CD14-positive monocyte (primary cell): ENCODE results near the gene TAAR2. TPM values are rescaled to one million over a fixed set of nuclear protein-coding genes. Genes with fewer than 3 reads are reported as not detected.

ENCODE experiments used
- DNase-seq, 3 donors: peaks; one replicate each; pipeline ENCODE4 v3.0.0-alpha.2; 2011 to 2022
- H2AFZ ChIP-seq: 2 replicates; pipeline ENCODE4 v1.6.0; 2012; ENCODE audit warnings: mild to moderate bottlenecking, low read depth, low read length, inconsistent platforms; ENCODE audit not compliant: insufficient read depth, poor library complexity, severe bottlenecking
- H3K27ac ChIP-seq, 2 donors: 1 replicate in 1 of 2; 2 replicates in 1 of 2; pipeline ENCODE4 v1.5.1; 2012 to 2013; ENCODE audit warnings: low read length in 2 of 2, control low read depth in 1 of 2, inconsistent platforms in 1 of 2, low read depth in 1 of 2, mild to moderate bottlenecking in 1 of 2
- H3K27me3 ChIP-seq, 2 donors: one replicate each; pipeline versions ENCODE4 v1.6.0 to v1.6.1; 2011 to 2013; ENCODE audit warnings: low read length in 2 of 2; ENCODE audit not compliant: control insufficient read depth in 2 of 2, insufficient read depth in 2 of 2
- H3K36me3 ChIP-seq, 2 donors: replicated peaks in 1 of 2; 1 replicate in 1 of 2; 2 replicates in 1 of 2; pipeline versions ENCODE4 v1.5.1 to v1.6.1; 2012 to 2013; ENCODE audit warnings: low read length in 2 of 2, control low read depth in 1 of 2, inconsistent platforms in 1 of 2, mild to moderate bottlenecking in 1 of 2; ENCODE audit not compliant: insufficient read depth in 2 of 2, control insufficient read depth in 1 of 2
- H3K4me1 ChIP-seq, 2 donors: 1 replicate in 1 of 2; 2 replicates in 1 of 2; pipeline versions ENCODE4 v1.5.1 to v1.6.1; 2012 to 2013; ENCODE audit warnings: low read length in 2 of 2, control low read depth in 1 of 2, inconsistent platforms in 1 of 2, mild to moderate bottlenecking in 1 of 2, moderate library complexity in 1 of 2; ENCODE audit not compliant: insufficient read depth in 2 of 2, control insufficient read depth in 1 of 2
- H3K4me2 ChIP-seq: replicated peaks from 2 replicates; pipeline ENCODE3; 2012; ENCODE audit warnings: low read length, moderate library complexity, mild to moderate bottlenecking; ENCODE audit not compliant: poor library complexity, severe bottlenecking; ENCODE audit errors: extremely low read depth
- H3K4me3 ChIP-seq, 3 experiments: fragments of 200-600 bp in 1 of 3; sonication (generic) in 1 of 3; replicated peaks in 1 of 3; 1 replicate in 2 of 3; 2 replicates in 1 of 3; pipeline ENCODE4 v1.5.1; 2011 to 2013; ENCODE audit warnings: low read length in 3 of 3, mild to moderate bottlenecking in 3 of 3, control low read depth in 2 of 3, low read depth in 2 of 3, inconsistent platforms in 1 of 3, moderate library complexity in 1 of 3
- H3K79me2 ChIP-seq: 2 replicates; pipeline ENCODE4 v1.6.0; 2012; ENCODE audit warnings: mild to moderate bottlenecking, control low read depth, inconsistent platforms, low read length, moderate library complexity; ENCODE audit not compliant: insufficient read depth
- H3K9ac ChIP-seq: 2 replicates; pipeline ENCODE4 v1.6.0; 2017; ENCODE audit warnings: low read length, mild to moderate bottlenecking; ENCODE audit not compliant: insufficient read depth, poor library complexity, severe bottlenecking
- H3K9me3 ChIP-seq, 2 donors: replicated peaks in 1 of 2; 1 replicate in 1 of 2; 2 replicates in 1 of 2; pipeline versions ENCODE4 v1.5.1 to v1.6.1; 2012 to 2013; ENCODE audit warnings: low read length in 2 of 2, control low read depth in 1 of 2; ENCODE audit not compliant: control insufficient read depth in 1 of 2, insufficient read depth in 1 of 2
- H4K20me1 ChIP-seq: 2 replicates; pipeline ENCODE4 v1.6.0; 2012; ENCODE audit warnings: mild to moderate bottlenecking, low read length, control low read depth, moderate library complexity; ENCODE audit not compliant: insufficient read depth
- H3K27ac Mint-ChIP-seq, 7 donors: one replicate each; pipeline ENCODE4 v1.8.0; 2020; ENCODE audit warnings: mild to moderate bottlenecking in 7 of 7, mixed read lengths in 7 of 7, moderate library complexity in 6 of 7, inconsistent platforms in 2 of 7
- H3K27me3 Mint-ChIP-seq, 3 donors: one replicate each; pipeline ENCODE4 v1.8.0; 2021 to 2022; ENCODE audit warnings: low read depth in 3 of 3, mild to moderate bottlenecking in 3 of 3, mixed read lengths in 3 of 3, moderate library complexity in 3 of 3, inconsistent platforms in 1 of 3
- H3K36me3 Mint-ChIP-seq, 2 donors: one replicate each; pipeline ENCODE4 v1.8.0; 2020; ENCODE audit warnings: mixed read lengths in 2 of 2, inconsistent platforms in 1 of 2, mild to moderate bottlenecking in 1 of 2
- H3K4me1 Mint-ChIP-seq: one replicate; pipeline ENCODE4 v1.8.0; 2020; ENCODE audit warnings: mild to moderate bottlenecking, mixed read lengths
- H3K4me3 Mint-ChIP-seq, 2 donors: one replicate each; pipeline ENCODE4 v1.8.0; 2020; ENCODE audit warnings: mild to moderate bottlenecking in 2 of 2, mixed read lengths in 2 of 2, moderate library complexity in 1 of 2
- H3K9me3 Mint-ChIP-seq, 7 donors: one replicate each; pipeline ENCODE4 v1.8.0; 2020 to 2022; ENCODE audit warnings: mixed read lengths in 7 of 7, mild to moderate bottlenecking in 6 of 7, moderate library complexity in 6 of 7, inconsistent platforms in 2 of 7
- WGBS: methylation state at CpG from one replicate; pipeline ENCODE4 v1.1.5; 2013; ENCODE audit warnings: missing lambda C conversion rate; ENCODE audit not compliant: insufficient coverage; 5-methylcytosine and 5-hydroxymethylcytosine counted together
- intact Hi-C, 2 donors: fragments of 100-400 bp; cut with micrococcal nuclease; formaldehyde crosslinking; loops; one replicate each; pipeline versions ENCODE4 v1.15.0 to v1.15.1; 2023
- polyA plus RNA-seq, 3 donors: library from polyadenylated mRNA; depleted of rRNA in 1 of 3; unstranded in 2 of 3; stranded (reverse) in 1 of 3; fragments of 300-500 nt in 2 of 3; fragments of >200 nt in 1 of 3; fragmentation: Illumina TruSeq in 2 of 3; gene quantifications; 1 replicate in 2 of 3; 2 replicates in 1 of 3; pipeline ENCODE4 v1.2.3, GENCODE V29; 2012 to 2021
- TF ChIP-seq, protein P1 (sequence below): fragments of 200-600 bp; IDR thresholded peaks from one replicate; pipeline ENCODE4 v1.8.0; 2022; ENCODE audit warnings: antibody characterized with exemption, mild to moderate bottlenecking

Gene TAAR2
- polyA plus RNA-seq, 3 donors = not detected

DNA sequence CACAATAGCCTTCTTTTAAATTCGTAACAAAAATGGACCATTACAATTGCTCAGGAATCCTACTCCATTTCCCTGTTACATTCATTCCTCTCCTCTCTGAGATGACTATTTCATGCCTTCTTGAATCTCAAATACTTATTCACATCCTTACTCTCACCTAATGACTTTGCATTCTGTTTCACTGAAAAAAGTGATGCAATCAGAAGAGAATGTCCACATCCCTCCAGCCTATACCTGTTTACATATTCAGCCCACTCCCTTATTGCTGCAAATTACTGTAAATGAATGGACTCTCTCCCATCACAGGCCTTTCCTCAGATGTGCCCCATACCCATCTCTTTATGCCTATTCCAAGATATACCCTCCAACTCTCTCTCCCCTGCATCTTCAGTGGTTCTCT is 26.4 kb upstream of the TAAR2 start:
- no peak overlapping the region for H3K27ac Mint-ChIP-seq

DNA sequence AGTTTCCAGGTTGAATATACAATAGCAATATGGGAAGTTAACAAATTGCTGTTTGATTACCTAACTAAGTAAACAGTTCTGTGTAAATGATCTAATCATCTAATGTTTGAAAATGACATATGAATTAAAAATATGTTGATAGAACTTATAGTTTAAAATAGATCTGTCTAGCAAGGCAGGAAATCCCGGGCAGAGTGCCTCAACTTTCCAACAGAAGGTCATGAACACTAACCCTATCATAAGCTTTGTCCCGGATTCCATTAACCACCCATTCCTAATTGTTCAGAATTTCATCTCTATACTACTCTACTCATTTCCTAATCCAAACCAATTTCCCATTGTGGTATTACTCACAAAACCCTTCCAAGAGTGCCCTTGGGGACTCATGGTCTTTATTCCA is 24.8 kb upstream of the TAAR2 start:
- Histone ChIP-seq H3K79me2 (no peaks in the 10 kb centered on the region), H4K20me1 (no peaks in the 10 kb centered on the region), H3K4me1 (peaks cover 8 to 31% of the 10 kb centered on the region in 2 donors), H2AFZ (no peak overlapping the region), H3K4me3 (no peak overlapping the region), H3K9ac (no peak overlapping the region), H3K36me3 (no peaks in the 10 kb centered on the region), H3K27me3 (no peaks in the 10 kb centered on the region), H3K4me2 (no peak overlapping the region), H3K9me3 (peaks cover 0 to 11% of the 10 kb centered on the region in 2 donors), H3K27ac (no peak overlapping the region)
- Mint-ChIP-seq H3K27me3 (peaks cover 0 to 2% (median 1%) of the 10 kb centered on the region in 3 donors), H3K27ac (no peak overlapping the region), H3K9me3 (peaks cover 0 to 1% (median 0%) of the 10 kb centered on the region in 7 donors), H3K4me1 (peaks cover 2% of the 10 kb centered on the region), H3K4me3 (no peak overlapping the region), H3K36me3 (no peaks in the 10 kb centered on the region)
- TF ChIP-seq, protein P1, sequence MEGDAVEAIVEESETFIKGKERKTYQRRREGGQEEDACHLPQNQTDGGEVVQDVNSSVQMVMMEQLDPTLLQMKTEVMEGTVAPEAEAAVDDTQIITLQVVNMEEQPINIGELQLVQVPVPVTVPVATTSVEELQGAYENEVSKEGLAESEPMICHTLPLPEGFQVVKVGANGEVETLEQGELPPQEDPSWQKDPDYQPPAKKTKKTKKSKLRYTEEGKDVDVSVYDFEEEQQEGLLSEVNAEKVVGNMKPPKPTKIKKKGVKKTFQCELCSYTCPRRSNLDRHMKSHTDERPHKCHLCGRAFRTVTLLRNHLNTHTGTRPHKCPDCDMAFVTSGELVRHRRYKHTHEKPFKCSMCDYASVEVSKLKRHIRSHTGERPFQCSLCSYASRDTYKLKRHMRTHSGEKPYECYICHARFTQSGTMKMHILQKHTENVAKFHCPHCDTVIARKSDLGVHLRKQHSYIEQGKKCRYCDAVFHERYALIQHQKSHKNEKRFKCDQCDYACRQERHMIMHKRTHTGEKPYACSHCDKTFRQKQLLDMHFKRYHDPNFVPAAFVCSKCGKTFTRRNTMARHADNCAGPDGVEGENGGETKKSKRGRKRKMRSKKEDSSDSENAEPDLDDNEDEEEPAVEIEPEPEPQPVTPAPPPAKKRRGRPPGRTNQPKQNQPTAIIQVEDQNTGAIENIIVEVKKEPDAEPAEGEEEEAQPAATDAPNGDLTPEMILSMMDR = no peak
- 81% methylated on average over 2 of the region's 2 CpGs for WGBS
- no peak for DNase-seq
- intact Hi-C loops = no loop called here

More for the DNA sequence above, 26.4 kb upstream of the TAAR2 start:
- Histone ChIP-seq H3K27ac (peak overlapping the region in 1 of 2 donors; percentile 42), H2AFZ (no peak overlapping the region), H3K9me3 (peaks cover 0 to 11% of the 10 kb centered on the region in 2 donors), H3K4me3 (no peak overlapping the region), H3K4me1 (peaks cover 8 to 31% of the 10 kb centered on the region in 2 donors), H4K20me1 (no peaks in the 10 kb centered on the region), H3K4me2 (no peak overlapping the region), H3K9ac (no peak overlapping the region), H3K27me3 (no peaks in the 10 kb centered on the region), H3K36me3 (no peaks in the 10 kb centered on the region), H3K79me2 (no peaks in the 10 kb centered on the region)
- H3K36me3 Mint-ChIP-seq = no peaks in the 10 kb centered on the region
- H3K9me3 Mint-ChIP-seq = peaks cover 0 to 1% (median 0%) of the 10 kb centered on the region in 7 donors
- intact Hi-C loops = no loop called here
- H3K4me3 Mint-ChIP-seq = no peak overlapping the region
- DNase-seq = no peak
- H3K4me1 Mint-ChIP-seq = peaks cover 2% of the 10 kb centered on the region
- WGBS = 100% methylated on average over 1 of the region's 1 CpG
- TF ChIP-seq, protein P1 = no peak
- peaks cover 0 to 3% (median 2%) of the 10 kb centered on the region in 3 donors for H3K27me3 Mint-ChIP-seq
